HG02763 (cell line): Measurements from ENCODE around the gene TOMM70.
"Not testable (repeated sequence)": the region's sequence is repeated elsewhere in the genome, so short reads cannot be mapped to it uniquely, and the experiment has no call there.

Experiments used
- ATAC-seq: cut with Tn5 transposase; IDR thresholded peaks from one replicate; pipeline ENCODE4 v1.9.1; 2021; ENCODE audit warnings: mild to moderate bottlenecking, moderate library complexity; ENCODE audit not compliant: unreplicated experiment

TOMM70 gene

DNA sequence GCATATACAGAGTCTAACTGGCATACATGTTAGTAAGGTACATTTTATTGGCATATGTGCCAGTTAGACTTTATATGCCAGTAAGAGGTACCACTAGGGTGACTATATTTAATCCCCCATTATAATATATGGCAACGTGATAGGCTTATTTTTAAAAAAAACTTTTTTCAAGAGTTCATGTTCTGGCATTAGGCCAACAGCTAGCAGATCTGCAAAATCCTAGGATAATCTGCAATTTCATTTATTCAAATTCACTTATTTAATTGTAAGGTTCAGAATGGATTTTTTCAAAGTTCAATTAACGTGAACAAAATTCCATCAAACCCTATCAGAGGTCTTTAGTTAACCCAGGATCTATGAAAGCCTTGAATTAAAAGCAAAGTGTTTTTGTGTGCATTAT is 34.5 kb downstream of the TOMM70 start:
- ATAC-seq, result no peak

DNA sequence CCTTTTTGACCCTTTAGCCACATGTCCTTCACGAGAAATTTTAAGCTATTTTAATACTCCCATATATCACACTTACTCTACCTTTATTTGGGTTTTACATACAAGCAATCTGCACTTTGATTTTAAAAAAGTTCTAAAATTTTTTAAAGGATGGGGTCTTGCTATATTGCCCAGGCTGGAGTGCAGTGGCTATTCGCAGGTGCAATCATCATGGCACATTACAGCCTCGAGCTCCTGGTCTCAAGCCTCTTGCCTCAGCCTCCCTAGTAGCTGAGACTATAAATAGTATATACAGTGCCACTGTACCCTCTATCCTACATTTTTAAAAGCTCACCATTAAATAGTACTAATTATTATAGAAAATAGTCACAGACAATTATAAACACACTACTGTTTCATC is 36.5 kb downstream of the TOMM70 start:
- ATAC-seq, result no peak

DNA sequence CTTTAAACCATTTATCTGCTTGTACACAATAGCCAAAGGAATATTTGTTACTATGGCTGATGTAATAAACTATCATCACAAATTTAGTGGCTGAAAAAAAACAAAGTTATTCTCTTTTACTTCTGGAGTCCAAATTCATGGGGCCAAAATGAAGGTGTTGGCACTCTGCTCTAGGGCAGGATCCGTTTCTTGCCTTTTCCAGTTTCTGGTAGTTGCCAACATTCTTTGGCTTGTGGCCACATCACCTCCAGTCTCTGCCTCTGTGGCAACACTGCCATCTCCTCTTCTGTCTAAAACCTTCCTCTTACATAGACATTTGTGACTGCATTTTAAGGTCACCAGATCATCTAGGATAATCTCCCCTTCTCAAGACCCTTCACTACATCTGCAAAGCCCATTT is 39.0 kb downstream of the TOMM70 start:
- no peak for ATAC-seq

DNA sequence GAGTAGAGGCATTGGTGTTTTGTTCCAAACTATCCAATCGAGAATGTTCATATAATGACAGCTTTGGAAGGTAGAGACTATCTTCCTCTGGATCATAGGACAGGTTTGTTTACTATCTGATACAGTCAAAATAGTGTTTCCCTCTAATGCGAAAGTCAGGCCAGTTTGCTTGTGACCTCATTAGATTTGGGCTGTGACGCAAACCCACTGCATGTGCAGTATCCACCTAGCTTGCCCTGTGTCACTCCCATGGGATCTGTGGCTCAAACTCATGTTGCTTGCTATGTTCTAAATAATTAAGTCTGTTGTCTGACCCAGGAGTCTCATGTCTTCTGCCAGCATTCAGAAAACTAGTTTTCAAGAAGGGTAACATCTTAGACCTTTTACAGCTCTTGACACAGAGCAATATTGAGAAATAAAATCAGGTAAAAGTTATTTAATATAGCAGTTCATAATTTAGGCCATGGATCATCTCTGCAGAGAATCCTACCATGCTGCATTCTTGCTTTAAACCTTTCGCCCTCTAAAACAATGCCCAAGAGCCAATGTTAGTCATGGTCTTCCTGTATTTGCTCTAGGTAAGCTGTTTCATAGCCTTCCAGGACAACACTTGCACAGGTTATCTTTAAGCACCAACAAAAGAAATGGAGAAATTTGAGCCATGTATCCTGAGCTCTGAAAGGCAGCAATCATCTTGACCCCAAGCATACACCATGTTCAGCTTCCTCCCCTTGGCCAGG is 40.0 kb downstream of the TOMM70 start:
- ATAC-seq, result no peak

DNA sequence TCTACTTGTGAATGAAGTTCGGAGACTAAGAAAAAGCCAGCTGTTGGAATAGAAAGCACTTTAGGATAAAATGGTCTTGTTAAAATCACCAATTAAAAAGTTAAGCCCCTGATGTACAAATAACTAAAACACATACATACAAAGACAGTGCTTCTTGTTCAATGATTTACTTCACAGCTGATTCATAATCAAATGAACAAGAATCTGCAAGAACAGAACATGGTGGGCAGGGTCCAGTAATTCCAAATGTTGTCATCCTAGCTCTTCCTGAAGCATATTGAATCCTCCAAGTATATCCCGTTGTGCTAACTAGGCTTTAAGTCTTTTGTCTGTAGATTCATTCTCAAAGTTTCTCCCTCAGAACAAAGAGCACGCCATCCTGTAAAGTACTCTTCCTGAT is 41.9 kb downstream of the TOMM70 start:
- ATAC-seq, result no peak

DNA sequence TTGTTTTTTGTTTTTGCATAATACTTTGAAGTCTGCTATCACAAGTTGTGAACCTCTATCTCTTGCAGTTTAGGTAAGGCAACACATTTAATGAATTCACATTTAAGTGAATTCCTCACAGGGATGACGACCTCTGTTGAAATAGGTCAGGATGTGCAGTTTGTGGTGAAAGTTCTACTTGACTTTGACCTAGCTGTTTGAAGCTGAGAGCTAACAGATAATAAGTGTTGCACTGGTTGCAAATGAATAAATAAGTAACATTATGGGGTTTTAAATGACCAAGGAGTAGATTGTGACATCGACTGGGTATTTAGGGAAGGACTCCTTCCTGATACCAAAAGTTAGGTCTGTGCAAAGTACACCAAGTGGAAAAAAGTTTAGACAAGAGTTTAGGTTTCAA is 42.5 kb downstream of the TOMM70 start:
- ATAC-seq, result no peak

DNA sequence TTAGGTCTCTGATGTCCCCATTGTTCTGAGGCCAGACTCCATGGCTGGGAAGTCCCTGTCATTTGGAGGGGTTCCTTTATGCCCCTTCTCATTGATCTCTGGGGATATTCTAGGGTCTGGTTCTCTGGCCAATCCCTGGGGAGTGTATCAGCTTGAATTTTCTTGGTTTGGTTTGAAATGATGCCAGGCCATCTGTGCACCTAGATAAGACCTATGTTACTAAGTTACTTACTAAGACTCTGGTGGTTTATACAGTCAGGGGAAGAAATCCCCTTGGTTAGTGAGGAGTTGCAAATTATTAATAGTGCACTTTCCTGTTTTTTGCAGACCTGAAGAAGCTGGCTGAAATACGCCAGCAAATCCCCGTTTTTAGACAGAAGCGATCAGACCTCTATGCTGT is 46.0 kb downstream of the TOMM70 start:
- ATAC-seq, result no peak

DNA sequence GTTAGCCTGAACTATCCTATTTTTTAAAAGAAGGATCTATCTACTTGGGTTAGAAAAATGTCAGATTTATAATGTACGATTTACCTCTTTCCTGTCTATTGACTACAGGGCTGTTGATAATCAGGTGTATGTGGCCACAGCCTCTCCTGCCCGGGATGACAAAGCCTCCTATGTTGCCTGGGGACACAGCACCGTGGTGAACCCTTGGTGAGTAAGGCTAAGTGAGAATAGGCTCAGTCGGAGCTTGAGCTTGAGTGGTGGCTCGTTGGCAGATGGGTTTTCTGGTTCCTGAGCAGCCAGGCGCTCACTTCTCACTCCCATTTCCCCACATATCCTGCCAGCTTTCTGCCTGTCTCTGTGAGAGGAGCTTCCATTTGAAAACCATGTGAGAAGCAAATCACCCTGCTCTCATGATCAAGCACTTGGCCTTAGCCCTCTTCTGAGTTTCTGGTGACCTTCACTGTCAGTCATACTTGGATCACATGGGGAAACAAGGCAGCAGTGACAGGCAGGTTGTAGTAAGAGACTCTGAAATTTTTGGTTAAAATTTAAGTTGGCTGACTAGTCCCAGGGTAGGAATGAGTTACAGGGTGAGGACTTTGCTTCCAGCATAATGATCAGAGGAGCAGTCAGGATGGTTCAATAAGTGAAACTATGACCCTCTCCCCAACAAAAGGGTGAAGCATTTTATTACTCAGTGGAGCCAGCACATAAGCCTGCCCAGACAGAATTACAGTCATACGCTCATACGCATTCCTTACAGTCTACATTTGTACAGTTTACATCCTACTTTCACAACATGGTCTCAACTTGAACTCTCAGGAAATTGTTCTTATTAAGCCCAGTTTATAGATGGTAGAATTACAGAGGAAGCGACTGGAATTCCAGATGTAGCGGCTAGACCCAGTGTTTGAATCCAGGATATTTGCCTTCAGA is 48.3 kb downstream of the TOMM70 start:
- no peak for ATAC-seq

DNA sequence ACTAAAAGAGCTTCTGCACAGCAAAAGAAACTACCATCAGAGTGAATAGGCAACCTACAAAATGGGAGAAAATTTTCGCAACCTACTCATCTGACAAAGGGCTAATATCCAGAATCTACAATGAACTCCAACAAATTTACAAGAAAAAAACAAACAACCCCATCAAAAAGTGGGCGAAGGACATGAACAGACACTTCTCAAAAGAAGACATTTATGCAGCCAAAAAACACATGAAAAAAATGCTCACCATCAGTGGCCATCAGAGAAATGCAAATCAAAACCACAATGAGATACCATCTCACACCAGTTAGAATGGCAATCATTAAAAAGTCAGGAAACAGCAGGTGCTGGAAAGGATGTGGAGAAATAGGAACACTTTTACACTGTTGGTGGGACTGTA is 49.1 kb downstream of the TOMM70 start:
- ATAC-seq, result not testable (repeated sequence)

DNA sequence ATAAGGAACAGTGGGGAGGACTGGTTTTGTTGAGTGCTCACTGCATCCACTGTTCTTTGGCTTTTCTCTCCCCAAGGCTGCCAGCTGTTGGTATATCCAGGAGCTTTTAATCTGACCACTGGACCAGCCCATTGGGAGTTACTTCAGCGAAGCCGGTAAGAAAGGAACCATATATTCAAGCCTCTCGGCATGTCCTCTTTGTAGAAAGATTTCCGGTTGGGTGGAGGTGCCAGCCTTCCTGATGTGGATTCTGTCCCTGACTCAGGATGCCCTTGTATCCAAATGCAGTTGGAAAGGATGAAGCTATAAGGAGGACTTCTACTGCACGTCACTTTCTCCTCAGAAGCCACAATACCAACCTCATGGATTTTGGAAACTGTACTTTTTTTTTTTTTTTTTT is 52.2 kb downstream of the TOMM70 start:
- no peak for ATAC-seq

DNA sequence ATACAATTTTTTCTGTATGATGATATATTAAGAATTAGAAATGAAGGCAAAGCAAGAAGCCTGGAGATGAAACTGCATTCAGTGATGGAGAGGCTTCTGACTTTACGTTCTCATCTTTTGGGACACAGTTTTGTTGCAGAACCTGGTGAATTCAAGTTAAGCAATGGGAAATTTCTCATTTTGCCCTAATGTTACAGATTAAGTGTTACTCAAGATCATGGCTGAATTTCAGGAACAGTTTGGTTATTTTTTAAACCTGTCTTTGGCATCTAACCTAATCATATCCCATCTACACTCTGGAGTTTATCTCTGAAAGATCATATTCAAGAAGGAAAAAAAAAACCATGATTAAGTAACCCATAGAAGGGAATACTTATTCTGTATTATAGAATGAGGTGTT is 60.4 kb downstream of the TOMM70 start:
- no peak for ATAC-seq

DNA sequence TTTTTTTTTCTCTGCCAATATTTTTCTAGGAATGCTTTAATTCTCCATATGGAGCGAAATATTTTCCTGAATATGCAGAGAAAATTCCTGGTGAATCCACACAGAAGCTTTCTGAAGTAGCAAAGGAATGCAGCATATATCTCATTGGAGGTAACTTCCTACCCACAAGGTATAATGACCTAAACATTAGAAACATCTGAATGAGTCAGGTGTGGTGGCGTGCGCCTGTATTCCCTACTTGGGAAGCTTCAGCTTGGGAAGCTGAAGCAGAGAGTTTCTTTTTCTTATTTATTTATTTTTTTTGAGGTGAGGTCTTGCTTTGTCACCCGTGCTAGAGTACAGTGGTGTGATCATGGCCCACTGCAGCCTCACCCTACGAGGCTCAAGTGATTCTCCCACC is 61.1 kb downstream of the TOMM70 start:
- ATAC-seq, result no peak

DNA sequence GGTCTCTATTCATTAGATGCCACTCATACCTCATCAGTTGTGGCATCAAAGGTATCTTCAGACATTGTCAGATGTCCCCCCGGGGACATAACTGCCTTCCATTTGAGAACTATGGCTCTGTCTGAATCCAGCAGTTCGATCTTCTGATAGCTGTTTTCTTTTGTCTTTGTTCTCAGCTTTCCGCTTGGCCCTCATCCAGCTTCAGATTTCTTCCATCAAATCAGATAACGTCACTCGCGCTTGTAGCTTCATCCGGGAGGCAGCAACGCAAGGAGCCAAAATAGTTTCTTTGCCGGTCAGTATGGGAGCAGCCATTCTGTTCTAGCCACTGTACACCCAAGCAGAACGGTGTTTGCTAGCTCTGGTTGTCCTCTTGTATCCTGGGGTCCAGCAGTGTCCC is 62.0 kb downstream of the TOMM70 start:
- no peak for ATAC-seq

DNA sequence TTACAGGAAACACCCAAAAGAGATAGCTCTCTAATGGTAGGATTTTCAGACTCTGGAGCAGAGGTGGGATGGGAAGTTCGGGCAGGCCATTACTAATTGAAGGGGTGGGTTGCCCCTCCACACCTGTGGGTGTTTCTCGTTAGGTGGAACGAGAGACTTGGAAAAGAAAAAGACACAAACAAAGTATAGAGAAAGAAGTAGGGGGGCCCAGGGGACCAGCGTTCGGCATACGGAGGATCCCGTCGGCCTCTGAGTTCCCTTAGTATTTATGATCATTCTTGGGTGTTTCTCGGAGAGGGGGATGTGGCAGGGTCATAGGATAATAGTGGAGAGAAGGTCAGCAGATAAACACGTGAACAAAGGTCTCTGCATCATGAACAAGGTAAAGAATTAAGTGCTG is 64.7 kb downstream of the TOMM70 start:
- ATAC-seq, result not testable (repeated sequence)

DNA sequence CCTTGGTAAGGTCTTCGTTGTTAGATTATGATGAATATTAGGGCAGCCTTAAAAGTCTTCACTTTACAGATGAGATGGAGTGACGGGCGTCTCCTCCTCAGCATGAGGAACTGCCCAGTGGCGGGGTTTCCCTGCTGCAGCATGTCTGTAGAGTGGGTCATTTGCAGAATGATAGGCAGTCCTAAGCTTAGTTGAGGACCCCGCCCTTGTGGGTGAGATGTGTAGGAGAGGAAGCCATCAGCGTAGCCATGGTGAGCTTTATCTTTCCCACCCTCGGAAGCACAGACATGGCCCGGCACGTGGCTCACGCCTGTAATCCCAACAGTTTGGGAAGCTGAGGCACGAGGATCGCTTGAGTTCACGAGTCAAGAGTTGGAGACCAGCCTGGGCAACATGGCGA is 65.5 kb downstream of the TOMM70 start:
- ATAC-seq, result peak; percentile 42

DNA sequence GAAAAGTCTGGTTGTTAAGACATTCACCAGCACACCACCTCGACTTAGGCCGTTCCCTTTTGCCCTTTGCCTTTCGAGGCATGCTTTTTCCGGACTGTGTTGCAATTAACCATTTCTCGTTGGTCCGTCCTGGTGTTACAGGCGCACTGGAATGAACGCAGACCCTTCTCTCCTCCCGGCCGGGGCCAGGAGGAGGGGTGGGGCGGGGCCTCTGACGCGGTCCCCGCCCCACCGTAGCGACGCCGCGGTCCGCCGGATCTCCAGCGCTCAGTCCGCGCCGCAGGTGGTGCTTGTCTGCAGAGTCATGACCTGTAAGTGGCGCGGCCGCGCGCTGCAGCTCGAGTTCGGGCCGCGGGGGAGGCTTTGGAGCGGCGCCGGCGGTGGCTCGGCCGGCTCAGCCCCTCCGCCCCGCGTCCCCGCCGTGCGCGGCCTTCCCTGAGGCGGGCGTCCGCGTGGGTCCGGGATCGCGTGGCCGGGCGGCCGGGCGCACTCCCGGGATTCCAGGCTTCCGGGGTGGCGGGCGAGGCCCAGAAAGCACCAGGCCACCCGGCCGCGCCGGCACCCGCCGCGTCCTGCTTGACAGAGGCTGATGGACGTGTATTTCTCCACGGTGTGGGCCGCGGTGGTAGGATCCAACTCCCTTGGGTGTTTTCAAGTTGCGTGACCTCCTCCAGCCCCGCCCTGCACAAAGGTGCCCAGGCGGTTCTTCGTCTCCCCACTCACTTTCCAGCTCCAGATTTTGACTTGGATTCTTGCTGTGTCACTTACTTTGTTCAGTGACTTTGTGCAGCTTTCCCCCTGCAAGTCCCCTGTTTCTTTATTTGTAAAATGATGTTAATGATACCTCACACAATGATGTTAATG is 66.2 kb downstream of the TOMM70 start, which contains the start of gene NIT2:
NIT2 (plus strand) TSS at position 270 of the 864 bp plus-strand sequence; CDS start at position 305, 35 bp downstream.
- ATAC-seq, result peak; percentile 95

DNA sequence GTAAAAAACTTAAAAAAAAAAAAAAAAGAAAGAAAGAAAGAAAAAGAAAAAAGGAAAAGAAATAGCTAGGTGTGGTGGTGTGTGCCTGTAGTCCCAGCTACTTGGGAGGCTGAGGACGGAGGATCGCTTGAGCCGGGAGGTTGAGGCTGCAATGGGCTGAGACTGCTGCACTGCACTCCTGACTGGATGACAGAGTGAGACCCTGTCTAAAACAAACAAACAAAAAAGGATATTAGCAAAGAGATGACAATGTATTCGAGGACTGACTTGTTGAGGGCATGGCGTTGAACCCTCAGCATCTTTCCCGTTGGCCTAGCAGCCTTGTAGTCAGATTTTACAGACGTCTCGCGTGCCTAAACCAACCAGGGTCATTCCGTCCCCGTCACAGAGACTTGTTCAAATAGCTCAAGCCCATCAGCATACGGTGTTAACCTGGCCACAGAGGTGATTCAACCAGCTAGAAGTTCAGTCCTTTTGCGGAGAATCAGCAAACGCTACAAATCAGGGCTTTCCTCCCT is 66.9 kb downstream of the TOMM70 start:
- peak; percentile 20 for ATAC-seq

DNA sequence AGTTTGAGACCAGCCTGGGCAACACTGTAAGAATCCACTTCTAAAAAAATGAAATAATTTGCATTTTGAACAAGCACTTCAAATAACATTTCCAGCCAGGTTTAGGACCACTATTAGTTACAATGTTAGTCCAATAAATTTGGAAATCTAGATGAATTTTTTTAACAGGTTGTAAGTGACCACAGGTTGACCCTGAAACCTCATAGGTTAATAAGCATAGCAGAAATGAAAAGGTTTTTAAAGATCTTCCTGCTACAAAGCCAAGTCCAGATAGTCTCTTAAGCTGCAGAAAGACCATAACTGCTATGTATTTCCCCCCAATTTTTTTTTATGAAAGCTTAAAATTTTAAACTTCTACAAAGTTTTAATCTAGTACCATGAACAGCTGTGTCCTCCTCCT is 67.8 kb downstream of the TOMM70 start:
- no peak for ATAC-seq

DNA sequence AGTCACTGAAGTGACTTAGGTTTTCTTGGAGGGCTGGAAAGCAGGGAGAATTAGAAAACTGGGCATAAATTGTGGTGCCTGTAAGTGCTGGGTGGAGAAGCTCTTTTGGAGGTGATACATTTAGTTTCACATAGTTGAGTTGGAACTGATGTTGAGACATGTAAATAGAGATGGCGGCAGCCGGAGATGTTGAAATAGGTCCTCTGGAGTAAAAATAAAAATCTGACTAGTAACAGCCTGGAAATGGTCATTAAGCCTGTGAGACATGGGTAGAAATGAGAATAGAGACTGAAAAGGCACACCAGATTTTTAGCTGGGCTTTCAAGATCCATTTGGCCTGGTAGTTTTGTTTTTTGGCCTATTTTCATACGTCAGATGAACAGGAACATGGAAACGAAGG is 69.2 kb downstream of the TOMM70 start:
- ATAC-seq, result no peak

DNA sequence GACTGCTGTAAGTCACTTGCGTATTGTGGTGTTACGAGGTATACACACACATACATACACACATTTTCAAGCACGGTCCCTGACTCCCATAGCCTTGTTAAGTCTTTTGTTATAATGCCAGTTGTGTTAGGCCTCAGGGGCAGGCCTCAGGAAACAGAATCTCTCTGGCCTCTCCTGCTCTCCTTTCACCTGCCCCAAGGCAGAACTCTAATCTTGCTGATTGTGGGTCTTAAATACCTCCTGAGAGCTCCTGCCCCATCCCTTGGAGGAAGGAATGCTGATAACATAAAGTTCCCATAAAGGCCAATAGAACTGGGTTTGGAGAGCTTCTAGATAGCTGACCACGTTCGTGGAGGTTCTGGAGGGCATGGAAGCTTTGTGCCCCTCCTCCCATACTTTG is 70.2 kb downstream of the TOMM70 start:
- no peak for ATAC-seq
